LNCaP clone FGC (cell line): Measurements from ENCODE around the gene NMNAT1.
"Not testable (repeated sequence)": the region's sequence is repeated elsewhere in the genome, so short reads cannot be mapped to it uniquely, and the experiment has no call there.

ENCODE experiments used
- DNase-seq: peaks from one replicate; pipeline ENCODE4 v3.0.0-alpha.2; 2011; ENCODE audit warnings: low read depth
- H3K4me3 ChIP-seq: 2 replicates; pipeline ENCODE4 v1.5.1; 2011; ENCODE audit warnings: mild to moderate bottlenecking, low read depth, low read length, control low read depth
- TF ChIP-seq, protein P1 (sequence below): IDR thresholded peaks from 2 replicates; pipeline ENCODE4 v1.5.1; 2012; ENCODE audit warnings: mild to moderate bottlenecking; ENCODE audit not compliant: control insufficient read depth, insufficient read depth; ENCODE audit errors: extremely low read depth

NMNAT1 gene

DNA sequence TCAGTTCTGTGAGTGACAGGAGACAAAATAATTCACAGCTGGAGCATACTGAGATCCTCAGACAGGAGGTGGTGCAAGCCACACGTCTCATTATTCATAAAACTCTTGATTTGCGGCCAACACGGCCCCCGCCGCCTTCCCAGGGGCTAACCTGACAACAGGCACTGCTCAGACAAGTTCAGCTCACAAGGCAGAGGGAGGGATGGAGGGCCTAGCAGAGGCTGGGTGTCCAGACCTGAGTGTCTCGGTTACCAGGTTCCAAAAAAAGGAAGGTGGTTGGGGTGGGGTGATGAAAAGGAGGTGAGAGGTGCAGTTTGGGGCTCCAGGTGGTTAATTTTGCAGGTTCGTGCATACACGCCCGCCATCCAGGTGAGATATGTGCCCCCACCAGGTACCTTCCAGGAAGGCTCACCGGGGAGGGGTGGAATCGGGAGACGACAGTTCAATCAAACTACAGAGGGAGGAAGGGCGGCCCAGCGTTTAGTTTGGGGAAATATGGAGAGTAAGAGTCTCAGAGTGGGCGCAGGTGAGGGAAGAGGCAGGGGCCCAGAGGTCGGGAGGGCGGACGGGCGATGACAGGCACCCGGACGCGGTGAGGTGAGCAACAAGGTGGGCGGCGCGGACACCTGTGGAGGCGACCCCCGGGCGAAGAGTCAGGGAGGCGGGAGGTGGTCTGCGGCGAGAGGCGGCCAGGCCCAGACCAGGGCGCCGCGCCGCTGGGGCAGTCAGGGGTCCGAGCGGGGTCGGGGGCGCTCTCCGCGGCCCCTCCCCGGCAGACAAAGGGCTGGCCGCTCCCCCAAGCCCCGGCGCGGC lies 33.8 kb upstream of the NMNAT1 start:
- no peak for DNase-seq
- TF ChIP-seq, protein P1, sequence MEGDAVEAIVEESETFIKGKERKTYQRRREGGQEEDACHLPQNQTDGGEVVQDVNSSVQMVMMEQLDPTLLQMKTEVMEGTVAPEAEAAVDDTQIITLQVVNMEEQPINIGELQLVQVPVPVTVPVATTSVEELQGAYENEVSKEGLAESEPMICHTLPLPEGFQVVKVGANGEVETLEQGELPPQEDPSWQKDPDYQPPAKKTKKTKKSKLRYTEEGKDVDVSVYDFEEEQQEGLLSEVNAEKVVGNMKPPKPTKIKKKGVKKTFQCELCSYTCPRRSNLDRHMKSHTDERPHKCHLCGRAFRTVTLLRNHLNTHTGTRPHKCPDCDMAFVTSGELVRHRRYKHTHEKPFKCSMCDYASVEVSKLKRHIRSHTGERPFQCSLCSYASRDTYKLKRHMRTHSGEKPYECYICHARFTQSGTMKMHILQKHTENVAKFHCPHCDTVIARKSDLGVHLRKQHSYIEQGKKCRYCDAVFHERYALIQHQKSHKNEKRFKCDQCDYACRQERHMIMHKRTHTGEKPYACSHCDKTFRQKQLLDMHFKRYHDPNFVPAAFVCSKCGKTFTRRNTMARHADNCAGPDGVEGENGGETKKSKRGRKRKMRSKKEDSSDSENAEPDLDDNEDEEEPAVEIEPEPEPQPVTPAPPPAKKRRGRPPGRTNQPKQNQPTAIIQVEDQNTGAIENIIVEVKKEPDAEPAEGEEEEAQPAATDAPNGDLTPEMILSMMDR, result no peak
- H3K4me3 ChIP-seq, result peak overlapping the region; percentile 87

DNA sequence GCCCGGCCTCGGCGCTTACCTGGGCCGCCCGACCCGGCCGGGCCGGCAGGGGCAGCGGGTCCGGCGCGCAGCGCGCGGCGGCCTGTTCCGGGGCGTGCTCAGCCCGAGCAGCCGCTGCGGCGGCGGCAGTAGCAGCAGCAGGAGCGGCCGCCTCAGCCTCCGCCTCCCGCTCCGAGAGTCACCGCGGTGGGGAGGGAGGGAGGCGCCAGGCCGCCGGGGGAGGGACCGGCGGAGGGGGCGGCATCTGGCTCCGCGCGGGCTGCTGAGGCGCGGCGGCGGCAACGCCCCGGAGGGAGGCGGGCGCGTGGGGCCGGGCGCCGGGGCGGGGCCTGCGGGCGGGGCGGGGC lies 33.2 kb upstream of the NMNAT1 start, which contains the start of gene CTNNBIP1:
Gene CTNNBIP1, minus strand, starts transcription at position 194 of the 347 bp plus-strand sequence. CDS start 38,205 bp downstream, outside the sequence.
- H3K4me3 ChIP-seq, result peak within 1 kb of the TSS; percentile 87

DNA sequence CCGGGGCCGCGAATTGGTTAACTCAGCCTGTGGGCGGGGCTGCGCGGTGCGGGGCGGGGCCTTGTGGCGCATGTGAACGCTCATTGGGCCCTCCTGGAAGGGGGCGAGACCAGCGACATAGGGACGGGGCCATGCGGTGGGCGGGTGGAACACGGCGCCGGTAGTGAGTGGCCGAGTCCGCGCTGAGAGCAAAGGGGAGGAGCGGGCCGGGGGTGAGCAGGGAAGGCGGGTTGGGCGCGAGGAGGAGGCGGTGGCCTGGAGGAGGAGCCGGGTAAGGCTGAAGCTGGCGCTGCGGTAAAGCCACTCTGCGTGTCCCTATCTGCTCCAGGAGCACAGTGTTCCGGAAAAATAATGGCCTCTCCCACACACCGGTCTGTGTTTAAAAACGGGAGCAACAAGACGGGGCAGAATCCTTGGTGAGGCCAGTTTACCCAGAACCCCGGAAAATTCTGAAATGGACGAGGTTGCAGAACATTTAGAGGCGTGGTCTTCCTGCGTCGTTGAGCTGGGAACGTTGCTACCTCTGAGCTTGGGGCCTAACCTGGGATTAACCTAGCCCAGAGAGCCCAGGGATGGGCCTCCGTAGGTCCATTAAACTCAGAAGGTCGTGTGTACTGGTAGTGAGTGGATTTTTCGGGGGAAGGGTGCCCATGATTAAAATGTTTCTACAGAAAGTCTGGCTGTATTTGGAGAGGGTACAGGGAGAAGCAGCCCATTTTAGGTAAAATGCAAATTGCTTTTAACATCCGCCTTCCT lies 32.7 kb upstream of the NMNAT1 start:
- peak; percentile 96 for DNase-seq
- TF ChIP-seq, protein P1, result no peak
- H3K4me3 ChIP-seq, result peak overlapping the region; percentile 71

More for the DNA sequence above, 33.2 kb upstream of the NMNAT1 start, which contains the start of gene CTNNBIP1:
- no peak for DNase-seq
- TF ChIP-seq, protein P1, result no peak

DNA sequence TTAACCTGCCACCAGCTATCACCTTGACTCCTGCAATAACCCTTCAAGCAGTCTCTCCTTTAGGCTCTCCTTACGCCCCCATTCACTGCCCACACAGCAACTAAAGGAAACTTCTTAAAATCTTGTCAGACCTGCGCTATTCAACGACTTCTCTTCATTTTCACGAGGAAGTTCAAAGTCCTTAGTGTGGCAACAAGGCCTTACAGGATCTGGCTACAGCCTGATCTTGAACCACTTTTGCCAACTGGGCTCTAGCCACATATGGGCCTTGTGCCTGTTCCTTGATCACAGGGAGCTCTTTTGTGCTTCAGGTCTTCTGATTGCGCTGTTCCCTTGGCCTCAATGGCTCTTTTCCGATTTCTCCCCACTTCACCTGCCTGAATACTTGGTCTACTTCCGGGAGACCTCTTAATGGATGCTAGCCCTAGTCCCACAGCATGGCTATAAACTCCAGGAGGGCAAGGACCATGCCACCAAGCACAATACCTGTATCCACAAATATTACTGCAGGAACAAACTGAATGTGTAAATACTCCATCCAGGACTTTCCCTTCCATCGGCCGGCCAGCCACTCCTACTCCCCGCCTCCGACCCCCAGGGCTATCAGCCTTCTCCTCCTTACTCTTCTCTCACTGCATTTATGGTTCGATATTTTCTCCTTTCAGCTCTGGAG lies 30.9 kb upstream of the NMNAT1 start:
- TF ChIP-seq, protein P1, result no peak
- DNase-seq, result no peak
- no peak overlapping the region for H3K4me3 ChIP-seq

DNA sequence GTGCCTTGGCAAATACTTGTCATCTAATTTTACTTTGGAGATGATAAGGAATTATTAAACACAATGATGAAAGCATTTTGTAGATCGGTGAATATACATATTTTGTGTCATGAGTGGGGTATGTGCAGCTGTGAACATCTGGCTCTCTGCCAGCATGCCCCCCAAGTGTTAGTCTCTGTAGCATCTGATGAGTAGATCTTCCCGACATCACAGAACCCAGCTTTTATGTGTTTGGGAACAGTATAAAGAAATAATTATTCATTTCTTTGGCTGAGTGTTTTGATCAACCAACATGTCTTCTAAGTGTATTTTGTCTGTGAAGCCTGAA lies 28.7 kb upstream of the NMNAT1 start:
- TF ChIP-seq, protein P1, result no peak
- no peak for DNase-seq
- no peak overlapping the region for H3K4me3 ChIP-seq

DNA sequence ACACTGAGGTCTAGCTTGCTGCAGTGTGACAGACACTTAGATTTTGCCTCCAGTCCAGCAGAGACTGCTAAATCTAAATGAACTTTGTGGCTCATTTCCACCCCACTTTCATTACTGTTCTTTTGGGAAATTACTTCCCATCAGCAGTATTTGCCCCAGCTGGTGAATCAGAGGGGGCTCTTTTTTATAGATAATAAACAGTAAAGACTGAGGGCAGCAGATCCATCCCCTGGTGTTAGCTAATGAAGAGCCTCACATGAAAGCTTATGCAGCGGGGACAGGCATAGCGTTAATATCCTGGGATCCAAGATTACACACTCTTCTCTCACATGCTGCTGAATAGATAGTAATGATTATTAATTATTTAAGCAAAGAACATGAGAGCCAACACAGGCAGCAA lies 26.8 kb upstream of the NMNAT1 start:
- no peak for DNase-seq
- TF ChIP-seq, protein P1, result no peak
- H3K4me3 ChIP-seq, result no peak overlapping the region

DNA sequence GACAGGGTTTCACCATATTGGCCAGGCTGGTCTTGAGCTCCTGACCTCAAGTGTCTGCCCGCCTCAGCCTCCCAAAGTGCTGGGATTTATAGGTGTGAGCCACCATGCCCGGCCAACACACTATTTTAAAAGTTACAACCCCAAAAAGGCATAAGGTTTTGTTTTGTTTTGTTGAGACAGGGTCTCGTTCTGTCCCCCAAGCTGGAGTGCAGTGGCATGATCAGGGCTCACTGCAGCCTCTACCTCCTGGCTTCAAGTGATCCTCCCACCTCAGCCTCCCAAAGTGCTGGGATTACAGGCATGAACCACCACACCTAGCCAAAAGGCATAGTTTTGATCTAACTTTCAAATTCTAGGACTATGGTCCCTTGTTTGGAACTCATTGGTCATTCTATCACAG lies 25.8 kb upstream of the NMNAT1 start:
- not testable (repeated sequence) for DNase-seq, H3K4me3 ChIP-seq
